Measurements from ENCODE around the gene FUT8.

FUT8 gene

DNA sequence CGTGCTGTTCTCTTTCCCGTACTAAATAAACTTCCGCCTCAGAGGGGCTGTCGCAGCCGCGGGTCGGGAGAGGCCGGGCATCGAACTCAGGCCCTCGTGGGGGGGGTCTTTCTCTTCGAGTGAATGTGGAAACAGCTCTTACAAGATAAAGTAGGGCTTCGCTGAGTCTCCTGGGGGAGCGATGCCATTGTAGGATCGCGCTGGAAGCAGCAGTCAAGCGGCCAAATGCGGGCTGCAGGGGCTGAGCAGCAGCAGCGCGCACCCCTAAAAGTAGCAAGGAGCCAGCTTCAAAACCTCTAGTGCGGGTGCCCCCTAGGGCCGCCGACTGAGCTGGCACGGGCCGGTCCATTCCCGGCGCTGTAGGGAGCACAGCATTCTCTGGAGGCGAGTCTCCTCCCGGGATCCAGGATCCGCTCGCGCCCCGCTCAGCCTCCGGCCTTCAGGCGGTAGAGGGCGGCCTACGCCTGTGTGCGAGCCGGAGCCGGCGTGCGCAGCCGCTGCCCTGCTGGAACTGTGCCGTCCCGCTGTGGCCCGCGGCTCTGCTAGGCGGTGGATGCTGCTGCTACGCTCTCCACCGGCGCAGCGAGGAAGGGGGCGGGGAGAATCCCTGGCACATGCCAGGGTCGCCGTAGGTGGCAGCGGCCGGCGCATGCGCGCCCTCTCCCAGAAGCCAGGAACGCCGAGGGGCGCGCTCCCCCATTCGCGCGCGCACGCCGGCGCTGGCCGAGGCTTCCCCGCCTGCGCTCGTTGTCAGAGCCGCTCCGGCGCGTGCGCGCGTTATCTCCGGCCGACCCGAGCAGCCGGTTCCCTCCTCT, at the start of gene FUT8:
FUT8 (plus strand) TSS at position 699 of the 815 bp plus-strand sequence. CDS start 148,834 bp downstream, outside the sequence.
- DNase-seq (ENCODE audit: low spot score), result peak; percentile 97

DNA sequence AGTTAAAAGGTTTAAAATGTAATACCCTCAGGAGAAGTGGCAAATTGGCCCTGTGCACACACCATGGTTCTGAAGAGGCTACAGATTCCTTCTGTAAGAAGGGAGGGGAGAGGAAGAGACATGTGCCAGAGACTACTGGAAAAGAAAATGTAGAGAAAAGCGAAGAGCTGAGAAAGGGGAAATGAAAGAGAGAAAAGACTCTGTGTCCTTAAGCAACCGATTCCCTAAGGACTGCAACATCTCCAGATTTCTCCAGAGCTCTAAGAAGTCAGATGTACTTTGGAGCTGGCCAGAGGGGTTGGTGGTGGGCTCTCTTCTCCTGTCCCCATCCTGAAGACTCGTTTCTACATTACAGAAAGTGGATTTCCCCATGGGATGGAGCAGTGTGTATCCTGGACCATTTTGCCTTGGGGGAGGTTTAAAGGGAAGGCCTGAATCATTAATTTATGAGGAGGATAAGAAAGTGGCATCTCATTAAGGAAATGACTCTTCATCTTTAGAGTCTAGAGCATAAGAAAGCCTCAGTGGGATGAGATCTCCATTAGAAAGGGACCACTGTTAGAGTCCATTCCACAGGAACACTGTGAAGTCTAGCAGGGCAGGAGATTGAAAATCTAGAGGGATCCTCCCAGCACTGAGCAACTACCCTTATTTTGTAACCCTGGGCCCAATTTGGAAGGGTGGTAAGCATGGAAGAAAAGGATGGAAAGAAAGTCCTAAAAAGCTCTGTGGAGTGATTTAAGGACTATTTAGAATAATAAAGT, 45.5 kb upstream of the FUT8 start:
- DNase-seq (ENCODE audit: low spot score), result no peak

DNA sequence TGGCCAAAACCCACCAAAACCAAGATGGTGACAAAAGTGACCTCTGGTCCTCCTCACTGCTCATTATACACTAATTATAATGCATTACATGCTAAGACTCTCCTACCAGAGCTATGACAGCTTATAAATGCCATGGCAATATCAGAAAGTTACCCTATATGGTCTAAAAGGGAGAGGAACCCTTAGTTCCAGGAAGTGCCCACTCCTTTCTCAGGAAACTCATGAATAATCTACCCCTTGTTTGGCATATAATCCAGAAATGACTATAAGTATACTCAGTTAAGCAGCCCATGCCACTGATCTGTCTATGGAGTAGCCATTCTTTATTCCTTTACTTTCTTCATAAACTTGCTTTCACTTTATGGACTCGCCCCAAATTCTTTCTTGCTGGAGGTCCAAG, 43.0 kb upstream of the FUT8 start:
- DNase-seq (ENCODE audit: low spot score), result no peak

DNA sequence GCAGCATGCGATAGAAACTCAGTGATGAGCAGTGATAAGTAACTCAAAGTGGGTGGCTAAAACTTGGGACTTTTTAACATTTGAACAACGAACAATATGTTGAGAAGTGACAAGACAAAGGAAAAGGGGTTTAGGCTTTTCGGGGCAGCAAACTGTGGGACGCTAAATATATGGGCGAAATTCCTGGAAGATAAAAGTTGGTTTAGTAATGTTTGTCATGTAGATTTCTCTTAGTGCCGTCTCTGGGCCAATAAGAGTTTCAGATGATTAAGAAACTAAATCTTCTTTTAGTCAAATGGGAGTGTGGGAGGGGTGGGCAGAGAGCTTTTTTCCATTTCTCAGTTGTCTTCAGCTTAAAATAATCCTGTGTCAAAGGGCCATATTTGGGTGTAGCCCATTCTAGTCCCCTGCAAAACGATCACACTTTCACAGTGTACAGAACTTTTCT, 41.7 kb upstream of the FUT8 start:
- DNase-seq (ENCODE audit: low spot score), result no peak

DNA sequence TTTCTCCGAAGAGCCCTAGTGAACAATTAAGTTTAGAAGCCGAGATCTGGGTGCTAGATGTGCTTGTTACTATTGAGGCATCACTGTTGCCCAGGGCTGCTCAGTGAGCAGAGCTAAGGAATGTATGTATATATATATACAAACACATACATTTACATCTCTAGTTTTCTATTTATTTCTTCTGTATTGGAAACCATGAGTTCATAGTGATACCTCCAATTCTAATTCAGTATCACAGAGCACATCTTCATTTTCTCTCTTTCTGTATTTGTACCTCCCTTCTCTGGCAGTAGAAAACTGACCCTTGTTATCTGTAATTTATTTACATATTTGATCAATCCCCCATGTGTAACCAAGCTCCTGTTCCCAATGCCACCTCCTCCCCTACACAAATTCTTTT, 40.7 kb upstream of the FUT8 start:
- DNase-seq (ENCODE audit: low spot score), result no peak

DNA sequence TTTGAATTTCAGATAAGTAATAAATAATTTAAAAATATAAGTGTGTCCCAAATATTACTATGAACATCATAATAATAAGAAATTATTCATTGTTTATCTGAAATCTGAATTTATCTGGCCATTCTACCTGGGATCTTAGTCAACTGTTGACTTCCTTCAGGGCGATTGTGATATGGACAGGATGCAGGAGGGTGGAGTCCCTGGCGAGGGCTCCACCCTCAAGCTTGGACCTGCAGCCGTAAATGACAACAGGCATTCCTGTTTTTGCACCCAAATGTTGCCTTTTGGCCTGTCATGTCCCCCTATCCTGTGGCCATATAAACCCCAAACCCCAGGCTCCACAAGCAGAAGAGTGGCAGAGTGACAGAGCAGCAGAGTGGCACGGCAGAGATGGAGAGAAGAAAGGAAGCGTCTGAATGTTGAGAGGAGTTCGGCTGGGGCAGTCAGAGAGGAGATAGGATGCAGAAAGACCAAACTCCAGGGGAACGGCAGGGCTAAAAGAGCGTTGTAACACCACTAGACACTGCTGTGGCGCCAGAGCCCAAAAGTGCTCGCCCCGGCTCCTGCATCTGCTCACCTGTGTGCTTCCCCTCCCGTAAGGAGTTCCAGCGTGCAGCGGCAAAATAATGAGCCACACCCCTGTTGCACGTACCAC, 39.4 kb upstream of the FUT8 start:
- DNase-seq (ENCODE audit: low spot score), result no peak

DNA sequence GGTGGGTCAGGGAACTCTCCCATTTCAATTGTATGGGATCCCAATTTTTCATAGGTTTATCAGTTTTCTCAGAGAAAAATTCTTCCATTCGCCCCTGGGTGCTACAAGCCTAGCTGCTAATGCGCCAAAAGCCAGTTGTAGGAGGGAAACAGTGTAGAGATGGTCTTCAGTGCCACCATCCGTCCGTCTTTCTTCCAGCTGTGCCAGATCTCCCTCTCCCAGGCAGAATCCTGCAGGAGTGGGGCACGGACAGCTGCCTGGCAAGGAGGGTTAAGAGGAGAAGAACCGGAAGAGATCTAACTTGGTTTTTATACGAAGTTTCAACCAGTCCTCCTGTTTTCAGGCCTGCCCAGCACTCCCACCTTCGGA, 38.9 kb upstream of the FUT8 start:
- DNase-seq (ENCODE audit: low spot score), result peak; percentile 63

DNA sequence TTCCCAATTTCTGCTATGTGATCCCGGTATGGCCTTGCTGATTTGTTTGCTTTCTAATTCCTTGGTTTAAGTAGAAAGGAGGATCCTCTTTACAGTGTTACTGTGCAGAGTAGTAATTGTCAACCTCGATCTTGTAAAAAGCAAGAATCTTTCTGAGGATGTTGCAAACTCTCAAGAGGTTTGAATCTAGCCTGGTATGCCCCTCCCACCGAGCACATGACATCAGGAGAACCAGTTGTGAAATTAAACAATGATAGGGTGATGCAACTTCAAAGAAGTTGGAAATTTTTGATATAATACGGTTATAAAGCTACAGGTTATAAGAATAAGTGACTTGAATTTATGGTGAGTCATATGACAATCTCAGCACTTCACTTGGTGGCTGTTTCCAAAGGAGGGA, 35.0 kb upstream of the FUT8 start:
- DNase-seq (ENCODE audit: low spot score), result peak; percentile 42

DNA sequence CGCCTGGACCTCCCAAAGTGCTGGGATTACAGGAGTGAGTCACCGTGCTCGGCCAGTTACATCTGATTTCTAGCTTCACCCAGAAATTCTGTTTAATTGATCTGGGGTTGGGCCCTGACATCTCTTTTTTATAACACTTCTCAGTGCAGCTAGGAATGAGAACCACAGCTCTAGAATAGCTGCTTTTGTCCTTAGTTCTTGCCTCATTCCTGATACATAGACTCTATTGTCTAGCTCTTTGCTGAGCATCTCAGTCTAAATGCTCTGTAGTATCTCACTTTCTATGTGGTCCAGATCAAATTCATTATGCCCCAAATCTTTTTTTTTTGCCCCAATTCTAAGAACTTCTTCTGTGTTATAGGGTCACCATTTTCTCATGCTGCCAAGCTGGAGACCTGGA, 29.9 kb upstream of the FUT8 start:
- no peak for DNase-seq (ENCODE audit: low spot score)

DNA sequence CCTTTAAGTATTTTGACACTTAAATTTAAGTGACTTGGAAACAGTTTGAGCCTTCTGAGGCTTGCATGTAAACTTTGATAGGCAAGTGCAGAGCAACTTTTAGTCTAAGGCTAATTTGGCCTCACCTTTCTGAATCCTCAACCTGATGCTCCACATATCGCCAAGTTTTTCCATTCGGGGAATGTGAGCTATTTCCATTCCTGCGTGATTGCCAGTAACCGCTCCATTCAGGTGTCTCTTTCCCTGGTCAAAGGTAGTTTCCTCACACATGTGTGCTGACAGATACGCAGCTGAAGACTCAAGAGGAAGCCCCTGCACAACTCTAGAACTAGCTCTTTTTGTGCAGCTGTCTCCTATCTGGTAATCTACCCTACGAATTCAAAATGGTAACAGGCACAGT, 25.4 kb upstream of the FUT8 start:
- no peak for DNase-seq (ENCODE audit: low spot score)

DNA sequence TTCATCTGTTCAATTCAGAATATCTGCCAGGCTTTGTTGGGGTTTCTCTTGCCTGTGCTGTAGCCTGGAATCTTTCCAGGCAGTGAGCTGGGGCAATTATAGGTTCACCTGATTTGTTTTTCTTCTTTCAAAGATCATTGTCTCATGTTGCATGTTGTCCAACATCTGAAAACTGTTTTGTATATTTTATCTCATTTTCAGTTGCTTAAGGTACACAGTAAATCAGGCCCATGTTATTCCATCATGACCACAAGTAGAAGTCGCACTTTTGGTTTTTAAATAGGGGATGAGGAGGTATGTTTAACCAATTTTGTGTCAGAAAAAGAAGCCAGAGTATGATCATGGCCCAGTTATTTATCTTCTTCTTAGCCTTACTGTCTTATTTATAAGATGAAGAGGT, 24.9 kb upstream of the FUT8 start:
- DNase-seq (ENCODE audit: low spot score), result no peak

DNA sequence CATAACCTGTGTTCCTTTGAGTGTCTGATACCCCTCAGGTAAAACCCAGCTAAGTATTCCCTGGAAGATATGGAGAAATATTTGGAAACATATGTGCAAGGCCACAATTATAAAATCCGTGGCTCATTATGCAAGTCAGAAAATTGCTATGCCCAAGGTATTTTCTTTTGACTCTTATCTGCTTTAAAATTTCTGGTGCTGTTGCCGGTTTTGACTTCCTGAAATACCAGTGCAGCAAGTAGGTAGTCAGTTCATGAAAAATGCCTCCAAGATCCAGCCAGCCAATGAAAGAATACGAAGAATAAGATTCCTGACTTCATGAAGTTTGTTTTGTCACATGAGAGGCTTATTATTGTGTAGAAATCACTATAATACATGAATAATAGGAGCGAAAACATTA, 20.2 kb upstream of the FUT8 start:
- no peak for DNase-seq (ENCODE audit: low spot score)

DNA sequence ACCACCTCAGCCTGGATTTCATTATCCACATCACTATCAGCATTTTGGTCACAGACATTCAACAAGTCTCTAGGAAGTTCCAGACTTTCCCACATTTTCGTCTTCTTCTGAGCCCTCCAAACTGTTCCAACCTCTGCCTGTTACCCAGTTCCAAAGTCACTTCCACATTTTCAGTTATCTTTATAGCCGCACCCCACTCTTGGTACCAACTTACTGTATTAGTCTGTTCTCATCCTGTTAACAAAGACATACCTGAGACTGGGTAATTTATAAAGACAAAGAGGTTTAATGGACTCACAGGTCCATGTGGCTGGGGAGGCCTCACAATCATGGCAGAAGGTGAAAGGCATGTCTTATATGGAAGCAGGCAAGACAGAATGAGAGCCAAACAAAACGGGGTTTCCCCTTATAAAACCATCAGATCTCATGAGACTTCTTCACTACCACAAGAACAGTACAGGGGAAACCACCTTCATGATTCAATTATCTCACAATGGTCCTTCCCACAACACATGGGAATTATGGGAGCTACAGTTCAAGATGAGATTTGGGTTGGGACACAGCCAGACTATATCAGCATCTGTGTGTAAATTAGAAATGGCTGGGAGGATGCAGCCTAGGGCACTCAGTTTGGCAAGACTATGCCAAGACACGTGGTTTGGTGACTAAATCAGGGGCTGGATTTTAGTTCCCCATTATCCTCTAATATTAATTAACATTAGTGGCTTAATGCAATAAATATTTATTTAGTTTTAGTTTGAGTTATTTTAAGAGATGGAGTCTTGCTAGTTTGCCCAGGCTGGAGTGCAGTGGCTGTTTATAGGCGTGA, 16.2 kb upstream of the FUT8 start:
- no peak for DNase-seq (ENCODE audit: low spot score)

DNA sequence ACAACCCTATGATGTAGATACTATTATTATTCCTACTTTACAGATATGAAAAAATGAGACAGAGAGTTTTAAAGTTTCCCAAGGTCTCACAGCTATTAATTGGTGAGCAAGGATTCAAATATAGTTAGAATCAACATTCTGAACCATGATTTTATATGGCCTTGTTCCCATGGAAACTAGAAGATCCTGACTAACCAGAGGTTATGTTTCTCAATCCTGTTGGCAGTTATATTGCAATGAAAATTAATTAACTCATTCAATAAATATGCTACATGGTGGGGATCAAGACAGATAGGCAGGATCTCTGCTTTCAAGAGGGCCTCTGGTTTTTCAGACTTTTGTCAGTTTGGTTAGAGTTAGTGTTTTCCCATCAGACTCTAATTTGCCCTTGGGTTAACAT, 9.3 kb upstream of the FUT8 start:
- DNase-seq (ENCODE audit: low spot score), result peak; percentile 69

DNA sequence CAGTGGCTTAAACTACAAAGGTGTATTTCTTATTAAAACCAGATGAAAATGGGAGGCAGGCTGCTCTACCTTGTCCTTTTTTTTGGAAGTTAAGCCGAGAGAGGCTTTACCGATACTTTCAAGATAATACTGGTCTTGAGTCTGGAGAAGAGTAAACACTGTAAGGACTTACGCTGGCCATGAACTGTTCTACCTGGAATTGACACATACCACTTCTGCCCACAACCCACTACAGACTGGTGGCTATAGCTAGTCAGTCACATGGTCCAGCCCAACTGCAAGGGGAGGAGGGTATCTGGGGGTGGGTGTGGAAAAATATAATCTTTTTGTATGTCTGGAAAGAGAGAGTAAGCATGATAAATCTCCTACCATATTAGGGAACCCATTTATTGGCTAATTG, 4.4 kb upstream of the FUT8 start:
- DNase-seq (ENCODE audit: low spot score), result no peak

DNA sequence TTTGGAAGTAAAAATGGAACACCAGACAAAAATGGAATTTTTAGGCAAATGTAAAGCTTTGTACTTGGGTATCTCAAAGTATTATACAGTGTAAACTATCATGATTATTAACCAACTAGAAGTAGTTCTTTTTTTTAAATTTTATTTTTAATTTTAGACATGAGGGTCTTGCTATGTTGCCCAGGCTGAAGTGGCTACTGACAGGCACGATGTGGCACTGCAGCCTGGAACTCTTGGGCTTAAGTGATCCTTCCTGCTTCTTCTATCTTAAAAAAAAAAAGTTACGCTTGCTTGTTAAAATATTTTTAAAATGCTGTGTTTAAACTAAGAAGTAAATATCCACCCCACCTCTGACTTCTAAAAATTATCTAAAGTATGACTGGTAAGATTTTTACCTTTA, 1.9 kb upstream of the FUT8 start:
- no peak for DNase-seq (ENCODE audit: low spot score)

DNA sequence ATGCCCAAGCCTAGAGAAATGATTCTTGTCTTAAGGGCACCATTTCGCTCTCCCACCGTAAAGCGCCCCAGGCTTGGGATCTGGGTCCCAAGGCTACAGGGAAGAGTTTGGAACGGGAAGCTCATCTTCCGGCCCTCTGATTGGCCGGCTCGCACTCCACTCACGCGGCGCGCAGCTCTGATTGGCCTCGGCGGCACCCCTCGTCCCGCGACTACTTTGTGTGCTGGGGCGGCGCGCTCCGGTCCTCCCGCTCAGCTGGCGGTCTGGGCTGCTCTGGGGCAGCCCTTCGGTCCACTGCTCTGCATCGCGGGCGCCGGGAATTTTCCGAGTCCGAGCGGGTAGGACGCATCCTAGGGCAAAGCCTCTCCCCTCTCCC, 886 bp upstream of the FUT8 start:
- peak; percentile 95 for DNase-seq (ENCODE audit: low spot score)

DNA sequence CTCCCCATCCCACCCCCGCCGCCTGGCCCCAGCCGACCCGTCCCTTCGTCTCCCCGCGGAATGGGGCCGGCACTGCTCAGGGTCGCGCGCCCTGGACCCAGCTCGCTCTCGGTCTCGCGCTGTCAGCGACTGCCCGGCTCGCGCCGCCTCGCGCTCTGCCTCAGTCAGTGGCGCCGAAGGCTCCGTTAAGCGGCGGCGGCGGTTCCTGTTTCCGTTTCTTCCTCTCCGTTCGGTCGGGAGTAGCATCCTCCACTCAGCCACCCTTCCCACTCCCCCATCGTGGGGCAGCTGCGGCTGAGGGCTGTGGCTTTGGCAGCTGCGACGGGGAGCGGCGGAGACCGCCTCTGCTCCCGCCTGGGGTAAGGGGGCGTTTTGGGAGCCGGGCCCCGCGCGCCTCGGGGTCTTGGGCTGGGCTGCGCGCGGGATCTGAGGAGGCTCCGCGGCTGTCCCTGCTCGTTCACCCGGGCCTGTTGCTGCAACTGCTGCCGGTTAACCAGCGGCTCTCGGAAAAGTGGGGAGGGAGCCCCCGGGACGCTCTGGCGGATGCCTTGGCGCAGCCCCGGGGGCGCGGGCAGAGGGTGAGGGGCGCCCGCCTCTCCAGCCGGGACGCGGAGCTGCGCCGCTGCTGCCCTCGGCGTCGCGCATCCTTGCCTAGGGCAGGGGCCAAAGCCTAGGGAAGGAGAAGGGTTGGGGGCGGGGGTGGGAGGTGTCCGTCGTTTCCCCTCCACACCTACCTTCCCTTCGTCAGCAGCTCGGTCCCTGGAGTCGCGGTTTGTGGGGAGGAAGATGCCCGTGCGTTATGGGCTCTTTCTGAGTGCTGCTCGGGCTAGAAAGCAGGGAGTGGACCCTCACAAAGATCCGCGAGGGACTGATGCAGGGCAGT, 567 bp downstream of the FUT8 start:
- DNase-seq (ENCODE audit: low spot score), result peak; percentile 12

DNA sequence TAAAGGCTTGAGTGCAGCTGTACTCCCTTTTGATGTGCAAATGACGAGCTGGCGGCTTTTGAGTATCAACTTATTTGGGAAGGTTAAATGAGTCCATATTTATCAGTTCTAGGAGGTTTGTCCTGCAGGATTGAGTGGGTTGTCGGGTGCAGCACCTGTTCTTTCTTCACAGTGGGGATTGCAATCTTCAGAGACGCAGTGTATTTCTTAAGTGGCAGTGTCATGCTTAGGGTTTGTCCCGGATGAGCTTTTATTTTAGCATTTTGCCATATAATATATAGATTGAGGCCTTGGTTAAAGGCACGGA, 1.2 kb downstream of the FUT8 start:
- DNase-seq (ENCODE audit: low spot score), result no peak

DNA sequence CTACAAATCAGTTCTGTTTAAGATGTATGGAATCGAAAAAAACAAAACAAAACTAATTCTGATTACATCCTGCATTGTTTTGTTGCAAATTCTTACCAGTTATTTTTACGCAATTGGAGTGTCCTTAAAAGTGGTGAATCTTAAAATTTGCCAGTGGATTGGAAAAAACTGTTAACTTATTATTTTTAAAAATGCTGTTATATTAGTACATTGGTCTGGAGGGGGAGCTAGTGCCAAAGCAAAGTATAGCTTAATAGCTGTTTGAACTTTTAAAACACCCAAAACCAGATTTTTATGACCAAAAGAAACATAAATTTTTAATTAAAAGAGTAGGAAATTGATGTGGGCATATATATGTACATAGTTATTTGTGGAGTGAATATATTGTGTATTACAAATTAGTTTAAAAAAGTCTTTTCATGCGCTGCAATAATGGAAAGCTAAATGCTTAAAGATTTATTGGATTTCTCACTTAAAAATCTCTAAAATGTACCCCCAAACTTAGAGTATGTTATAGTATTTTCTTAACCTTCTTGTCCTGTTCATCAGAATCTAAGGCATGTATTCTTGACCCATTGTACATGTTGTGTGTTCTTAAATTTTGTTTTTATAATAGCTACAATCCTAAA, 2.5 kb downstream of the FUT8 start:
- peak; percentile 24 for DNase-seq (ENCODE audit: low spot score)

DNA sequence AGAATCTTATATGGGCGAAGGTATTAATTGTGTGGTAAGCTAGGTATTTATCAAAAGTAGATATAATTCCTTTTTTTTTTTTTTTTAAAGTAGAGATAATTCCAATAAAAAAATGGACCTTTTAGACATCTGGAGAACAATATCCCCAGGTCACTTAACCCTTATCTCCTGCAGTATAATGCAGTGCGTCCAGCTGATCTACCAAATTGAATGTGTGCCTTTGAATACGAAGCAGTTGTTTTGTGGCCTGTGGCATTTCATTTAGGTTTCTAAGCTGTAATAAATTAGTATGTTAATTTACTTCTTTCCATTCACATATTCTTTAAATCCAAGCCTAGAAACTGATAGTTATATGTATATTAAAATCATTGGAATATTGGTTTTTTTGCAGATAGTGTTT, 3.1 kb downstream of the FUT8 start:
- no peak for DNase-seq (ENCODE audit: low spot score)
